DMS114 treated with DMSO at 0.1 percent for 48 hours (cell line): ENCODE measurements around the gene PRICKLE3.
A peak's percentile ranks its signal among the peaks of the same experiment; 100 is the strongest.
"Not testable (repeated sequence)": the region's sequence is repeated elsewhere in the genome, so short reads cannot be mapped to it uniquely, and the experiment has no call there.

Experiments used
- DNase-seq: peaks from one replicate; lab custom pipeline; 2025; ENCODE audit not compliant: unreplicated experiment; lab: John Stamatoyannopoulos, UW

PRICKLE3 gene

DNA sequence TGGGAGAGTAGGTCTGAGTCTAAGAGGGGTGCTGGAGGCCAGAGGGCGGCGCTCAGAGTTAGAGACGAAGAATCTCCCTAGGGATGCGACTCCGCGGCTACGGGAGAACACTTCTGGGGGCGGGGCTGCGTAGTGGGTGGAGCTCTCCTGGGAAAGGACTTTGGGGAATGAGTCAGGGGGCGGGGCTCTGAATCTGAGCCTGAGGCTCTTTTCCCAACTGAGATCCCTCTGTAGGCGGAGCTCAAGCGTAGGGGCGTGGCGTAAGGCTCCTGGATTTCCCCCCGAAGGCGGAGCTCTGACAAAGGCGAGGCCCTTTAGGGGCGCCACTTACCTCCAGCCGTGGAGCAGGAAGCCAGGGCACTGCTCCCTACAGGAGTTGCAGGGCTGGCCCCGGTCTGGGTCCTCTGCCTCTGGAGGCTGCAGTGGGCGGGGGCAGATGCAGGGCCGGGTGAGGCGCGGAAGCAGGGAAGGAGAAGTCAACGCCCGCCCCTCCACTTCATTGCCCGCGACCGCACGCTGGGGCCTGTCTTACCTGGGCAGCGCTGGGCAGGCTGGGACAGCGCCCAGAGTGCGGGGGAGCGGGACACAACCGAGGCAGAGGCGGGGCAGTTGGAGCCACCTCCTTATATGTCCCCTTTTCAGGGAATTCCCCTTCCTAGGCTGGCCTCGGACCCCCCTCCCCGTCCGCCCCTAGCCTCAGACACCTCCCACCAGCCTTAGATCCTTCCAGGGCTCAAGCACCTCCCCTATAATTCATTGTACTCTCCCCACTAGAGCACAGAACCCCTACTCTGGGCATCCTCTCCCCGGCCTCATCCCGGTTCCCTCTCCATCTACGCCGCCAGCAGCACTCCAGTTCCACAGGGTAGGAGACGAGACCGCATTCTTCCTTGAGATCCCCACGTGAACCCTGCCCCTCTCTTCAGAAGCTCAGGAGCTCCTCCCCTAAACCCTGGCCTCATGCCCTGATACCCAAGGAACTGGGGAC lies 1.6 kb downstream of the PRICKLE3 start:
- DNase-seq: peak; percentile 82

DNA sequence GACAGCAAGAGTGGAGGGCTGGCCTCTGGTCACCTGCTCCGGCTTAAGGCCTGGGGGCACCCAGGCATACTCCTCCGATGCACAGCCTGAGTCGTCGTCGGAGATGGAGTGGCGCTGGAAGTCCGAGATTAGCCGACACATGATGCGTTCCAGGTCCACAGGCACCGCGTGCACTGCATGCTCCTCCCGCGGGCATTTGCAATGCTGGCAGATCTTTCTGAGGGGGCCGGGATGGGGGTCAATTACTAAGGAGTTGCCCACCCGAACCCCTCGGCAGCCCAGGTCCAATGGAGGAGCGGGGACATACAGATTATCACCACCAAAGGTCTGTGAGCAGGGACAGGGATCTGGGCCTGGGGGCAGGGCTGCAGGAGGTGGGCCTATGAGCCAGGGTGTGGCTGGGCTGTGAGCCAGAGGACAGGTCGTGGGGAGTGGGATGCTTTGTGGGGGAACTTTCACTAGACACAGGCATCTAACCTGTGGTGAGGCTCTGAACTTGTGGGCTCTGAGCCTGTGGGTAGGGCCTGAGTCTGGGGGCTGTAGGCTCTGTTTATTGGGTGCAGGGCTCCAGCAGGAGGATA lies 2.4 kb downstream of the PRICKLE3 start:
- DNase-seq: no peak

DNA sequence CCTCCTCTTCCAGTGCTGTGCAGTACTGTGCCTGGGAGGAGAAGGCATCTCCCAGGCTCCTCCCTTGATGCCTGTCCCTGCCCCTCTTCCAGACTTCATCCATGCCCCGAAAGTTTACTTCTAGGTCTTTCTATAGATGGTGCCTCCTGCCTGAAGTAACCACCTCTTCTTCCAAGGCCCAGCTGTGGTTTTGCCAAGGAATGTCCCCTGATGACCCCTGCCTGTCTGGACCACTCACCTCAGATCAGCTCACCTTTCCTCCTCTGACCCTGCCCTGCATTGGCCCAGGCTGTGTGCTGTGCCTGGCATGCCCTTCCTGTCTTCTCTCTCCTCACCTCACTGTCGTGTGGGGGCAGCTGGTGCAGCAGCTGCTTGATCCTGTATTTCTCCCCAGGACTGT lies 6.8 kb downstream of the PRICKLE3 start:
- no peak for DNase-seq

DNA sequence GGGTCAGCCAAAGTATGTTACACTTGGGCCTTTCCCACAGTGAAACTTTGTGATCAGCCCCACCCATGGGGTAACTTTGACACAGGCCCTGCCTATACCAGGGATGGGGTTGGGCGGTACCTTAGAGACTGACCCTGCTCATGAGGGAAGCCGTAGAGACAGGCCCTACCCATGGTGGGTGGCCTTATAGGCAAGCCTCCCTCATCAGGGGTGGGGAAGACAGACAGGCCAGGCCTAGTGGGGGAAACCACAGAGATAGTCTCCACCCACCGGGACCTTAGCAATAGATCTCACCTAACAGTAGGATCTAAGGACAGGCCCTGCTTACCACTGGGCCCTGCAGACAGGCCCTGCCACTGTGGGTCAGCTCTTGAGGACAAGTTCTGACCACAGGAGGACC lies 7.6 kb downstream of the PRICKLE3 start:
- no peak for DNase-seq

DNA sequence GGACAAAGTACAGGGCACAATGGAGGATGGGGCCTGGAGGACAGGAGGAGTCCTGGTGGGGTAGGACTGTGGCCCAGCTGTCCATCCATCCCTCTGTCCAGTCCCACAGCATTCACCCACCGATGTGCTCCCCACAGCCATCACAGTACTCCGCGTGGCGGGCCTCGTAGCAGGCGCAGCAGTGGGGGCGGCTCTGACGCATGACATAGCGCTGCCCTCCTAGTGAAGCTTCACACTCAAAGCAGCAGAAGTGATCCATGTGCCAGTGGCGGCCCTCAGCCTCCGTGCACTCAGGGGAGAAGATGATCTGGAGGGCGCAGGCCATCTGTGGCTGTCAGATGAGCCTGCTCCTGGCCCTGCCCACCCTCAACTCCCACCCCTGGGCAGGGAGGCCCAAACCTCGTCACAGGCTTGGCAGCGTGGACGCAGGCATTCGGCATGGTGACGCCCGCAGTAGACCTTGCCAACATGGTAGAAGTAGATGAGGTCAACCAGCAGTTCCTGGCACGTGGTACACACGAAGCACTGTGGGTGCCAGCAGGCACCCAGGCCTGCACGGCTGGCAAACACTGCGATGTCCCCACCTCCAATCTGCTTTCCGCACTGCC lies 8.2 kb downstream of the PRICKLE3 start:
- DNase-seq: no peak

DNA sequence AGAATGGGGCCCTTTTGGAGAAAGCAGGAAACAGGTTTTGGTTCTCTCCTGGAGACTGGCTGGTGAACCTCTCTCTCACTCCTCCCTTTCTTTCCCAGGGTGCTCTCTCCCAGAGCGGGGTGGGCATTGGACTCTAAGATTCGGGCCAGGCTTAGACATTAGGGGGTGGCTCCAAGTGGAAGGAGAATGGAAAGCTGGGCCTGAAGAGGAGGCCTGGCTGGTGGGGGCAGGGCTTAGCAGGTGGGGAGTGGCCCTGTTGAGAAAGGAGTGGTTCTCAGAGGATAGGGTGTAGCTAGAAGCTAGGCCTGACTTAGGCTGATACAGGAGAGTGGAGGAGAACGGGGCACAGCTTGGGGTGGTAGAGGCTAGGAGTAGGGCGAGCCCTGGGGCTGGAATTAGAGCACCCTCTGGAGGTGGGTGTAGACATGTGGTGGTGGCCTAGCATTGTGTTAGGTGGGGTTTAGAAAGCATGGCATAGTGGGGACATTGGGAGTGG lies 8.8 kb downstream of the PRICKLE3 start:
- no peak for DNase-seq

DNA sequence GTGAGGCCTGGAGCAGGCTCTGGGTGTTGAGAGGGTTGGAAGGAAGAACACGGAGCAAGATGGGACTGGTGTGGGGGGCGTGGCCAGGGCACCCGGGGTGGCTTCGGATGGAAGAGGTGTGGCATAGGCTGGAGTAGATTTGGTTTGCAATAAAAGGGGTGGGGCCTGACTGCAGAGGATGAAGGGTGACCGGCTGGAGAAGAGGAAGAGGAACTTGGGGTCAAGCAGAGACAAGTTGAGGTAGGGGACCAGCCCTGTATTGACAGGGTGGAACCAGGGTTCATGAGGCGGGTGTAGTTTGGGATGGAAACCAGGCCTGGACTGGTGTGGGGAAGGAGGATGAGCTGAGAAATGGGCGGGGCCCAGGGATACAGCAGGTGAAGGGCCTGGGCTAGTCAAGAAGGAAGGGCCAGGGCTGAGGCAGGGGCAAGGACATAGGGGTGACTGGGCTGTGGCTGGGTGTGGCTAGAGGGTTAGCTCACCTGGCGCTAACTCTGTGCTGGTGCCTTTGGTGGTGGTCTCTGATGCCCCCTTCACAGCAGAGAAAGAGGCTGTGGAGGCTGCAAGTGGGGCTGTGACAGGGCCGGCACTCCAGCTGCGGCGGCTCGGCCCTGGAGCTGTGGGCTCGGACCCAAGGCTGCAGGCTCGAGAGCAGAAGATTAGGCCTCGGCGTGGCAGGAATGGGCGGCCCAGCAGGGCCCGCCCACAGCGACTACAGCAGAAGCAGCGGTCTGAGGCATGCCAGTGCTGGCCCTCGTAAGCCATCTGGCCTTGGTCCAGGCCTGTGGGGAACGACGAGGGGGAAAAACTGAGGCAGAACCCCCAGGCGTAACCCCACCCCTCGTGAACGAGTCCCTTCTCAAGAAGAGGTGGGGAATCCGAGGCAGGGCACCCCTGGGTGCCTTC lies 9.5 kb downstream of the PRICKLE3 start:
- no peak for DNase-seq

DNA sequence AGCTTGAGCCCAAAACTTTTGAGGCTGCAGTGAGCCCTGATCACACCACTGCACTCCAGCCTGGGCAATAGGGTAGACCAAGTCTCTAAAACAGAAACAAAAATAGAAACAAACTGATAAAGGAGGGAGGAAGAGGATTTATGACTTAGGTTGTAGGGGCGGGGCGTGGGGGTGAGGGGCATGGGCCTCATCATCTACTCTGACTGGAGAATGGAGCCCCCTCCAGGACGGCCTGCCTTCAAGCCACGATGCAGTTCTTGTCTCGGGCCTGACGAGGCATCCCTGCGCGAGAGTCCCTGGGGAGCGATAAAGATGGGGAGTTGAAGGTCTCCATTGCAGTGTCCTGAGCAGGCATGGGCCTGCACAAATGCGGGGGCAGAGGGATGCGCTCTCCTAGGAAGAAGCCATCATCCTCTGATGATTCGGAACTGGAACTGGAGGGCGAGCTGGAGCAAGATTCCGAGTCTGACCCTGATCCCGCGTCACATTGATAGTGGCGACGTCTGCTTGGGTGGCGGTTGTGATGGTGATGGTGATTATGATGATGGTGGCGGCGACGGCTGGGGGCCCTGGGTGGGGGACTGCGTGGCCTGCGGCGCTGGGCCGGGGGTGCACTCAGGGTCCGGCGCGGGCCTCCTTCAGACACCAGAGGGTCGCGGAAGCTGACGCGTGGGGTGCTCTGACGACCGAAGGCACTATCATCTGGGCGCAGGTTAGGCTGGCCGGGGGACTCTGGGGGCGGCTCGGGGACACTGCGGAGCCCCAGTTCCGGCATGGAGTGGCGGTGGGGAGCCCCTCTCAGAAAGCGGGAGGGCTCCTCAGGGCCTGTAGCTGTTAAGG lies 10.5 kb downstream of the PRICKLE3 start:
- no peak for DNase-seq

DNA sequence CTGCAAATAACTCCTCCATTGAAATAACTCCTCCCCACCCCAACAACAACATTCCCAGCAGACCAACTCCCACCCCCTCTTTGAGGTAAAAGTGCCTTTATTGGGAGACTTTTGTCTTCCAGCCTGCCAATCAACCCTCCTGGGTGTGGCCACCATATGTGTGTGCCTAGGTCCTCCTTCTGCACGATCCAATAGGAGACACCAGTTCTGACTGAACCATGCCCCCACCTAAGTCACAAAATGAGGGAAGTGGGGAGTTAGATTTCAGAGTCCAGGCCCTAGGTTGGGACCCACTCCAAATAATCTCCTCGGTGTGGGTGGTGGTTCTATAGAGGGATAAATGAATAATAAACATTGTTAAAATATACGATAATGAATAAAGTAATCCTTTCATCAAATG lies 11.4 kb downstream of the PRICKLE3 start:
- DNase-seq: no peak

DNA sequence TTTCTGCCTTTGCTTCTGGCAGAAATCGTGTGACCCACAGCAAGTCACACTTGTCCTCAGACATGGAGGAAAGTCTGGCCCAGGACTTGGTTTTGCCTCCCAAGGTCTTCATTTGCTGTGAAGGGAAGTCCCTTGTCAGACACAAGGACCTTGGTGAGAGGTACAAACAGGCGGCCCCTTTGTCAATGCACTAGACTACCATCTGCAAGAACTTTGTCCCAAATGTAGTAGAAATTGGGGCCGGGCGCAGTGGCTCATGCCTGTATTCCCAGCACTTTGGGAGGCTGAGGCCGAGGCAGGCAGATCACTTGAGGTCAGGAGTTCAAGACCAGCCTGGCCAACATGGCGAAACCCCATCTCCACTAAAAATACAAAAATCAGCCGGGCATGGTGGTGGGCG lies 12.6 kb downstream of the PRICKLE3 start:
- DNase-seq: not testable (repeated sequence)

DNA sequence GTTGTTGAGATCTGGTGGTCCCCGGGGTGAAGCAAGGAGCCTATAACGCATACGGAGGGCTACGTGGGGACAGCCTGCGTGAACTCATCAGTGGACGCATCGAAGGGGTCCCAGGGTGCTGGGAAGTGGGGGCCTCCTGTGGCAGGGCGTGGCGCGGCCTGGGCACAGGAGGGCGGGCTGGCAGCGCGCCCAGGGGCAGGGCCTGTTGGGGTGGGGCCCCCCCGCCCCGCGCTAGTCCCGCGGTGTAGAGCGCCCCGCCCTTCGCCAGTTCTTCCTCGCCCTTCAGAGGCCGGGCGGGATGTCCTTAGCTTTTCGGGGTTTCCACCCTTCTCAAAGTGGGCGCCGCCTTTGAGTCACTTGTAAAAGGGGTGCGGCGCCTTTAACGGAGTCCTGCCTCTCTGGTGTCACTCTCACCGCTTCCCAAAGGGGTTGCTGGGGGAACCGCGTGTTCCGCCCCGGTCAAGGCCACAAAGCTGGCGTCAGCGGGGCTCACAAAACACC lies 13.8 kb downstream of the PRICKLE3 start:
- DNase-seq: no peak

DNA sequence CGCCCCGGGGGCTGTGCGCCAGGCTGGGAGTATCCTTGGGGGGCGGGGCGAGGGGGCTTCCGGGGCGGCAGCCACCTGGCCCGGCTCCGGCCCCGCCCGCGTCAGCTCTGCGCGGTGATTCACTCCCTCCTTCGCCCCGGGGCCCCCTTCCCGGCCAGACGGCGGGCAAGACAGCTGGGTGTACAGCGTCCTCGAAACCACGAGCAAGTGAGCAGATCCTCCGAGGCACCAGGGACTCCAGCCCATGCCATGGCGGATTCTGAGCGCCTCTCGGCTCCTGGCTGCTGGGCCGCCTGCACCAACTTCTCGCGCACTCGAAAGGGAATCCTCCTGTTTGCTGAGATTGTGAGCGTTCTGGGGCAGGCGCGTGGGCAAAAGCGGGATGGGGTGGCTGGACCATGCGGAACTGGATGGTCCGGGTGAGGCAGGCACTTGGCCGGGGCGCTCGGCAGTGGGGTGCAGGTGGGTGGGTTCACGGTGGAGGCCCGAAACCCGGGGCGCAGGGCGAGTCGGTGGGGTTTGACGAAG lies 14.4 kb downstream of the PRICKLE3 start, which contains the start of gene PLP2:
PLP2 (plus strand) TSS at position 147 of the 528 bp plus-strand sequence; CDS start at position 250, 103 bp downstream.
- peak; percentile 10 for DNase-seq

DNA sequence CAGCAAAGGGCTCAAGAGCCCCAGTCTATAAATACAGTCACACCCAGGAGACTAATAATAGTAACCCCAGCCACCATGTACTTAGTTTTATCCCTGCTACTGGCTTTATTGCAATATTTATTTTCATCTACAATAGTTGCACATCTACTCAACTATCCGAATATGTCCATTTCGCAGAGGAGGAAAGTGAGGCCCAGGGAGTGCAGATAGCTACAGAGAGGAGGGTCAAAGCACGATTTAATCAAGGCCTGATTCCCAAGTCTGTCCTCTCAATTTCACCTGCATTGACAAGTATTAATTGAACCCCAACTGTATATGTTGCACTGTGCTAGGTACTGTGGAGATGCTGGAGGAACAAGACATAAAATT lies 18.4 kb downstream of the PRICKLE3 start:
- DNase-seq: no peak

DNA sequence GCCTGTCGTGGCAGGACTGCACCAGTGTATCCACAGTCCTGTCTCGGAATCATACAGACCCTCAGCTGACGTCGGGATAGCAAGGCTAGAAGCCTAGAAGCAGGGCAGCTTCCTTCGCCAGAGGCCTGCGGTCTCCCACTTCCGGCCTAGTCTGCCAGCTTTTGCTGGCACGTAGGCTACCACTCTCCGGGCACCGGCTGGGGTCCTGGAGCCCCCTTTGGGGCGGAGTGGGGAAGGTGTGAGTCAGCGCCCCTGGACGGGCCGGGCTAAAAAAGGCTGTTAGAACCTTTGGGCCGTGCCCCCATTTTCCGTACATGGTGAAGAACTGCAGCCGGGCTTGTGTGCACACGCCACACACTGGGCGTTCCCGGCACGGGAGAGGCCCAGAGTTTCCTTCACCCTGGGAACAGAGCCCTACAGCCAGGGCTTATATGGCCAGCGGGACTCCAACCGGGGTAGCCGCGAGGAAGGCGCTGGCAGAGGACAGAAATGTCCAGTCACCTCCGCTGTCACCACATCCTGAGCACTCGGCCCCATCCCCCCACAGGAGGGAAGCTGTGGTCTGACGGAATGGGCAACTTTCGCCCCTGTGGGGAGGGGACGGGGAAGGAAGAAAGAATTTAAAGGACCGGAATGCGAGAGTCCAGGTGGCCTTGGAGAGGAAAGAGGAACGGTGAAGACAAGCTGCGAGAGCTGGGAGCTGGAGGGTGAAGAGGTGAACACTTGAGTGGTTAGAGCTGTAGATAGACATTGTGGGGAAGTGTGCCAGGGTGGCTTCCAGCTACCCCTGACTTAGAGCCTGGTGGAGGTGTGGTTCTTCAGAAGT lies 19.0 kb downstream of the PRICKLE3 start:
- DNase-seq: no peak

DNA sequence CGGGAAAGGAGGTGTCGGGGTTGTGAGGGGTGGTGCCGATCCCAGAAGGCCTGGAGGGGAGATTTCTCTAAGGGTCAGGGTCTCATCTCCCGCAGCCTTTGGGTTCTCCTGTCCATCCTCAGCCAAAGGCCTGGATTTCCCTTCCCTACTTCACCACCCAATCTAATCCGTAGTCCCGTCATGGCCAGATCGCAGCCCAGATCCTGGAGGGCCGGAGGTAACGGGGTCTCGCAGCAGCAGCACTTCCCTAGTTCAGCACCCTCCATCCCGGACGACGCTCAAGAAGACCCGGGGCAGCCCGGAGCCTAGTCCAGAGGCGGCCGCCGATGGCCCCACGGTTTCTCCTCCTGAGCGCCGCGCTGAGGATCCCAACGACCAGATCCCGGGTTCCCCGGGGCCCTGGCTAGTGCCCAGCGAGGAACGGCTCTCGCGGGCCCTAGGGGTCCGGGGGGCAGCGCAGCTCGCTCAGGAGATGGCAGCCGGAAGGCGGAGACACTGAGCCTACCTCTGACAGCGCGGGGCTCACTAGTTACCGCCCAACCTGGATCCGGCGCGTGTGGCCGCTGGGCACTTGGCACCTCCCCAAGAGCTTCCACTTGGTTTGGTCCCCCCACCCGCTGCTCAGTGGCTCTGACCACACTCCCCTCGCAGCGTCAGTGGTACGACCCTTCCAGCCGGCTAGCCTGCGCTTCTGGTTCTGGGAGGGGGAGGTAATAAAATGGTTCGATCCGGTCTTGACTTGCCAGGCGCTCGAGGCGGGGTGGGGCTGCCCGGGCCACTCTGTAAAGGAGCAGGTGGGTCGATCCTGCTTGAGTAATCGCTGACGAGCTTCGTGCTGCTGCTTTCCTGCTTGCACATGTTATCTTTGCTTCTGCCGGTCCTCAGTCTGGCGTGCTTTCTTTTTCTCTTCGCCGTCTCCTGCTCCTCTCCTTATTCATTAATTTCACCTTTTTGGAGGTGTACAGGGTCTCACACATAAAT lies 20.0 kb downstream of the PRICKLE3 start:
- no peak for DNase-seq

DNA sequence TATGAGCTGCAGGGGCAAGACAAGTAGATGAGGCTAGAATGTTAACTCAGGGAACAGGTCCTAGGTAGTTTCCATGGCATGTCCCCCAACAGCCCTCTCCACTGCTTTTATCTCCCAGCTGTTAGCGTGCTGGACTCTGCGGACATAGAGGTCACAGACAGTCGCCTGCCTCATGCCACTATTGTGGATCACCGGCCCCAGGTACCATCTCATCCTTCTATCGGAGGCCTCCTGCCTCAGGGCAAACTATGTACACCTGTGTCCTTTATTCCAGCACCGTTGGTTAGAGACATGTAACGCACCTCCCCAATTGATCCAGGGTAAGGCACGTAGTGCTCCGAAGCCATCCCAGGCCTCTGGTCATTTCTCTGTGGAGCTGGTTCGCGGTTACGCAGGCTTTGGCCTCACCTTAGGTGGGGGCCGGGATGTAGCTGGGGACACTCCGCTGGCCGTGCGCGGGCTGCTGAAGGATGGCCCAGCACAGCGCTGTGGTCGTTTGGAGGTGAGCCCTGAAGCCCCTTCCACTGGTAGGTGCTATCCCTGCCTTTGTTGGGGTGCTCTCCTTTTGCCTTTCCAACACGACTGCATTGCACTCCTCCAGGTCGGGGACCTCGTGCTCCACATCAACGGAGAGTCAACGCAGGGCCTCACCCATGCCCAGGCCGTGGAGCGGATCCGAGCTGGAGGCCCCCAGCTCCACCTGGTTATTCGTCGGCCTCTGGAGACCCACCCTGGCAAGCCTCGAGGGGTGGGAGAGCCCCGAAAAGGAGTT lies 21.4 kb downstream of the PRICKLE3 start:
- no peak for DNase-seq
